NCI-H510A (cell line): ENCODE measurements around the gene CBX2.

Source experiments
- DNase-seq: peaks from one replicate; lab custom pipeline; 2025; lab: John Stamatoyannopoulos, UW

The CBX2 gene

DNA sequence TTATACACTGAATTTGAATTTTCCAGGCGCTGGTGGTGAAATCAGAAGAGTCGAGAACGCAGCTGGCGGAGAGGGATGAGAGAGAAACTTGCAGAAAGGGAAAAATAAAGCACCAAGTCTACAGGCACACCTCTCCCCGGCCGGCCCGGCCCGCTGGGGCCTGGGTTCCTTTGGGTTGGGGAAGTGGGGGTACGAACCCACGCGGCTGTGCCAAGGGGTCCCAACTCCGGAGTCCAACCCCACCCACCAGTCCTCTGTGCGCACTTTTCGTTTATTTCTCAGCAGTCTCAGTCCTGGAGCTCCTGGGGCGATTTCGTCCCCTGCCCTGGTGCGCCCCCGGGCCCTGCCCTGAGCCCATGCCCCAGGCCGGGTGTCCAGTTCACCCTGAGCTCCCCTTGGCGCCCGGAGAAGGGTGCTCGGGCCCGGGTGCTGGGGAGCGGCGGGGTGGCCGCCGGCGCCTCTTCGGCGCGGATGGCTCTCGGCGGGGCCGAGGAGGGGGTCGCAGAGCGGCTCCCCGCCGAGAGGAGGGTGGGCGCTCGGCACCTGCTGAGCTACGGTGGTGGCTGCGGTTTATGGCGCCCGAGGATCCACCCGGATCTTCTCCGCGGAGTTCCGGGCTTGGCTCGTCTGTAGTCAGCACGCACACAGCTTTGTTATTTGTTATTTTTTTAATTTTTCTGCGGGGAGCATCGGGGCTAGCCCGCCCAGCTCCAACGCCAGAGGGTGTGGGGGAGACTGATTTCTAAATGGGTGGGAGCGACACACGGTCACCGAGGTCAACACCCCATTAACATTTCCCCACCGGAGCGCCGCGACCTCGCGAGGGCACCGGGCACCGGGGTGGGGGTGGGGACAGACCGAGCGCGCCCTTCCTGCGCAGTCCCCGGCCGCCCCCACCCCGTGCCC is 34.7 kb downstream of the CBX2 start:
- DNase-seq: no peak

DNA sequence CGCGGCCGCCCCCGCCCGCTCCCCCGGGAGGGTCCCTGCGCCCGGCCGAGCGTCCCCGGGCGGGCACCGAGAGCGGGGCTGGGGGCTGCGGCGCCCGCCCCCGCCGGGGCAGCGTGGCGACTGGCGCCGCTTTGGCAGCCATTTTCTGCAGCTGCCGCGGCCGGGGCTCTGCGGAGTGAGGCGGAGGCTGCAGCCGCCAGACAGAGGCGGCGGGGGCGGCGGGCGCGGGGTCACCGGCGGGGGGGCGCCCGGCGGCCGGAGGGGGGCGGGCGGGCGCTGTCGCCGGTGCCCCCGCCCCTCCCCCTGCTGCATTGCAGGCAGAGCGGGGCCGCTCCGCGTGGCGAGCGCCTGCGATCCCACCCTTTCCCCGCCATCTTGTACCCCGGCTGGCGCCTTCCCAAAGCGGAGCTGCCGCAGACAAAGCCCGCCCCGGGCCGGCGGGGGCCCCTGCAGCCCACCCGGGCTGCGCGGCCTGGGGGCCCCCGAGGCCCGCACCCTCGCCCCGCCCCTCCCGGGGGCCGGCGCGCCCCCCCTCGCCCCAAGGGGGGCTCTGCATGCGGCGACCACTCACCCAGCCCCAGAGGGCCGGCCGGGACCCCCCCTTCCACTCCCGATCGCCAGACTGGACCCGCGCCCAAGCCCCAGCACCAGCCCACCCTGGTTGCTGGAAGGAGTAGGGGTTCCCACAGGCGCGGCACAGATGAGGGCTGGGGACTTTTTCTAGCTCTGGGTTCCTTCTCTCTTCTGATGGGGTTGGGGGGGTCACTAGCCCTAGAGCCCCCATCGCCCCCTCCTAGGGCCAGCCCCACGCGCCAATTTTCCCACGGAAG is 35.6 kb downstream of the CBX2 start:
- peak; percentile 49 for DNase-seq

DNA sequence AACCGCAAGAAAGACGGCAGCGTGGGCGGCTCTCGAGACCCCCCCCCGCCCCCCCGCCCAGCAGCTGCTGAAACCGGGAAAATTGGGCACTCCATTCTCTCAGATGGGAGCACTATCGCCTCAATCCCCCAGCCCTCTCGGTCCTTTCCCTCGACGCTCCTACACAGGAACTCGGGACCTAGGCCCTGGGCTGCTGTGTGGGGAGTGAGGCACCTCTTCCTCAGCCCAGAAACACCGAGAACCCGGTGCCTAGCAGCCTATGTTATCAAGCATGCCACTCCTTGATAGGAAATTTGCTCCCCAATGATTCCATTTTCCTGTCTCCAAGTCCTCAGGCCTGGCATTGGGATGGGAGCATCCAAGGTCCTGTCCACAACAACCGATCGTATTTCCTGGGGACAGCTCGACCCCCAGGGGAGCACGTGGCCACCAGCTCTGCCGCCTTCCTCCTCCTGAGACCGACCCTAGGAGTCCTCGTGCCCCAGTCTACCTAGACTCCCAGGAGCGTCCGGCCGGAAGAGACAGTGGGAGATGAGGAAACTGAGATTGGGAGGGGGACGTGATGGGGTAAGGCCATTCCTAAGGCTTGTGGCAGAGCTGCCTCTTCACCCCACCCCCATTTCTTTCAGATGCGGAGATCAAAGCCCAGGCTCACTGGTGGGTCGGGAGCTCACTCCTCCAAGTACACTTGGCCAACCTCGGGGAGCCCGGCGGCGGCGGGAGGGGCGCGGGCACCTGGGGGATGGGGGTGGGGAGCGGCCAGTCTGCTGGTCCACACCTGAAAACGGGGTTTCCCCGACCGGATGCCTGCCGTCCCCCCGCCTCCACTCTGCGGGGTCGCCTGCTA is 36.4 kb downstream of the CBX2 start:
- no peak for DNase-seq

DNA sequence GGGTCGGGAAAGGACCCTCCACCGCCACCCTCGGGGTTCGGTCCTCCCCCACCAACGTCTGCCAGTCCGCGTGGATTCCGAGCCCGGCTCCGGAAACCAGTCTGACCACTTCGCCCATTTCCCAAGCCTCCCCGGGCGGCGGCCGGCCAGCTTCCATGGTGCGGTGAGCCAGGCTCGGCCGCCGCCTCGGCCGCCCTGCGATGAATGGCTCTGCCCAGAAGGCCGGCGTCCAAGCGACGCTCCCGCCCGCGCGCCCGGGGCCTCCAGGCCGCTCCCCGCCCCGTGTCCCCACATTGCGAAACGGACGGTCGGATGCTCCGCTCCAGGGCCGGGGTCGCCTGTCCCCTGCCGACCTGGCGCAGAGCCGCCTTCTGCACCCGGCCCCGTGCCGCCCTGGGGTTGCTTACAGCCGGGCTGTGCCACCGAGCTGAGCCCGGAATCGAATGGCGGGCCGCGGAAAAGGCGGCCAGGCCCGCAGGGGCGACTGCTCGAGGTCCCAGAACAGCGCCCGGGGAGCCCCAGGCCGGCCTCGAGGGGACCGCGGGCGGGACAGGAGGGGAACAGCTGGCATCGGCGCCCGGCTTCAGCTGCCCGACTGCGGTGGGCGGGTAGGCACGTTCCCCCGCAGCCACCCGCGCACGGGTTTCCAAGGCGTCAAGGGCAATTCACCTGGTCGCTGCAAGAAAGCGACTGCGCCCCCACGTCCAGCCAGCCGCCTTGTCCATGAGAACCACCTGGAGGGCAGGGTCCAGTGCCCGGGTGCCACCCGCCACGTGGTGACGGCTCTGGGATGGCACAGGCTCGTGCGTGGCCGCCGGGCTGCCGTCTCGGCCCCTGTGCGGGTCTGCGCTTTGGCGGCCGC is 37.3 kb downstream of the CBX2 start:
- no peak for DNase-seq

DNA sequence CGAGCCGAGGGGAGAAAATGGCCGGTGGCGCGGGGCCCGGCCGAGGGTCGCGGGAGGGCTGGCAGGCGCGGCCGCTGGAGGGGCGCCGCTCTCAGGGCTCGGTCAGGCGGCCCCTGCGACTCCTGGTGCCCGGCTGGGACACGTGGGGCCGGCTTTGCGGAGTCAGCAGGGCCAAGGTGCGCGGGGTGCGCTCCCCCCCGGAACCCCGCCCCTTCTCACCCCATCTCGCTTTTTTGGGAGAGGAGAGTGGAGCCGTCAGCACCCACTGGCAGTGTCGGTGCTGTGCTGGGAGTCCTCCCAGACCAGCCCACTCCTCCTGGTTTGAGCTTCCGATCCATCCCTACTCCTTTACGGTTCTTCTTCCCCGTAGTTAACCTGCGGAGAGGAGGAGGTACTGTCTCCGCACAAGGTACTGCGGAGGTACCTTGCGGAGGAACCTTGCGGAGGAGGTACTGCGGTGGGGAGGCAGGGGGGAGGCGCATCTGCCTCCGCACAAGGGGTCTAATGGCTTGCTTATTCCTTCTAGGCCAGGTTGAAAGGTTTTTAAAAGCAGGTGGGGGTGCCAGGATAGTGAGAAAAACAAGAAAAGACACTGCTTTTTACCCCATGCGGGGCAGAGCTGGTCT is 38.0 kb downstream of the CBX2 start:
- DNase-seq: no peak

DNA sequence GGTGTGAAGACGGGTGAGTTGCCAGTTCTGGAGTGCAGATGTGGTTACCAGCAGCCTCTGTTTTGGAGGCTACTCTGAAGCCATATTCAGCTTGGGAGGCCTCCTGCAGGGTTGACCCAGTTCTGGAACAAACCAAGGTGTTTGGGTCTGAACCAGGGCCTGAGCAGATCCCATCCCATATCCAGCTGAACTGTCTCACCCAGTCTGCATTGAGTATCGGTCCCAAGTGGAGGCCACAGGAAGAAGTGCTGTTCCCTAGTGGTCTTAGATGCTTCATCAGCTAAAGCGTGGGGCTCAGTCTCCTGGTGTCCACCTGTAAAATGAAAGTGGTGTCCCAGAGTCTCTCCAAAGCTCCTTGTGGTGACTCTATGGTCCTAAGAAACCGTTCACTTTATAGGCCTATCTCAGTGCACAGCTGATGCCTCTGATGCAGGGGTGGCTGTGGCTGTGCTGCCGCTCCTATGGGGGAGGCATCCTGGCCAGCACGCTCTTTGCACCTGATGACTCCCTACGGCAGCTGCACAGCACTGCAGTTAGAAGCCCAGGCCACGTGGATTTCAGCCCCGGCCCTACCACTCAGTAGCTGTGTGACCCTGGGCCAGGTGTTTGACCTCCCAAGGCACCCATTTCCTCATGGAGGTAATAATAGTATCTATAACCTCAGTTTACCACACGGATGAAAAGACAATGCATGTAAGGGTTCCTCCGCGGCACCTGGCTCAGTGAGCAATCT is 40.2 kb downstream of the CBX2 start:
- no peak for DNase-seq

DNA sequence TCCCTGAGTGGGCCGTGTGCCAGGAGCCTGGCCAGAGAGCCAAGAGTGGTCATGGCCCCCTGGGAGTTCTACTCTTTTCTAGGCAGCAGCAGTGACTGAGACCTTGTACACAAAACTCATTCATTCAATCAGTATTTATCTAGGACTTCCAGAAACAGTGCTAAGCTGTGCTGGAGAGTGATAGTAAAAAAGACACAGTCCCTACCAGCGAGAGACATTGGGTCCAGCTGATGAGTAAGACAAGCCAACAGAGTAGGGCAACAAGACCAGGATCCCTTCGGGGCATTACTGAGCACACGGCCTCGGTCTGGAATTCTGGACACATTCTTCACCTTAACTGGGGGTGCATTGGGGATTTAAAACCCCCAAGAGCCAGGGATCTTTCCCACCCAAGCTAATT is 41.1 kb downstream of the CBX2 start:
- DNase-seq: no peak

DNA sequence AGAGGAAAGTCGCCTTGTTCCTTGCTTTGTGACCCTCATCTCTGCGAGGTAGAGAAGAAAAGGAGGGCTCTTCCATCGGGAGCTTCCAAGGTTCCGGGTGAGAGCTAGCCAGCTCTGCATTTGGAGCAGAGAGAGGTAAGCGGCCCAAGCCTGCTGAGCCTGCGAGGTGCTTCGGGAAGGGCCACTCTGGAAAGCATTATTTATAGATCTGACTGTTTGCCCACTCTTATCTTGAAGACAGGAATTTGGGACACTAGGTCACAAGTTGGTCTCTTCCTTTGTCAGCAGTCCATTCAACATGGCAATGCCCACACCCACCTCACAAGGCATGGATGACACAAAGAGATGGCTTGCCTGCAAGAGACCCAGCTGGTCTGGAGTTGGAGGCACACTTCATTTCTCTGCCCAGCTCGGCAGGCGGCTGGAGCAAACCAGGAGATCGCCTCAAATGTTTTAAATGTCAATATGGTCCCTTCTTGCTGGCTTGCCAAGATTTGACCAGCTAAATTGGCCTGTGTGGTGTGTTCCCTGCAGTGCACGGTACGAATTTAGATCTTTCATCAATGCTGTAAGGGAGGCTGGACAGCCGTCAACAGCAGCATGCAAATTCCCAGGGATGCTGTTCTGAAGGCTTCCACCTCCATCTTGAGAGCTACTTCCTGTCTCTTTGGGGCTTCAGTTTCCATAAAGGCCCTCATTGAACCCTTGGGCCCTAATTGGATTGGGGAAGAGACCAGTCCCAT is 41.8 kb downstream of the CBX2 start:
- no peak for DNase-seq

DNA sequence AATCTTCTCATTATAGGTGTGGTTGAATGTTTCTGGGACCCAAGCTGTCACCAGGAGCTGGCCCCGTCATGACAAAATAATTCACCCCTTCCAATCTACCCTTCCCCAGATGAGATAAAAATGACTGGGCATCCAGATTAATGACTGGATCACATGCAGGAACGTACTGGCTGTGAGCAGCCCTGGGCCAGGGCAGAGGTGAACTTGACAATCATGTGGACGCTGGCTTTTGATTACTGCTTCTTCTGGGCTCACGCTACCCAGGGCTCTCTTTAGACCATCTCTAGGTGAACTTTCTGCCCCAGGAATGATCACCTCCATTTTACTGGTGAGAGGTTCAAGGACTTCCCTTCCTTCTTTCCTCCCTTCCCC is 43.0 kb downstream of the CBX2 start:
- no peak for DNase-seq

DNA sequence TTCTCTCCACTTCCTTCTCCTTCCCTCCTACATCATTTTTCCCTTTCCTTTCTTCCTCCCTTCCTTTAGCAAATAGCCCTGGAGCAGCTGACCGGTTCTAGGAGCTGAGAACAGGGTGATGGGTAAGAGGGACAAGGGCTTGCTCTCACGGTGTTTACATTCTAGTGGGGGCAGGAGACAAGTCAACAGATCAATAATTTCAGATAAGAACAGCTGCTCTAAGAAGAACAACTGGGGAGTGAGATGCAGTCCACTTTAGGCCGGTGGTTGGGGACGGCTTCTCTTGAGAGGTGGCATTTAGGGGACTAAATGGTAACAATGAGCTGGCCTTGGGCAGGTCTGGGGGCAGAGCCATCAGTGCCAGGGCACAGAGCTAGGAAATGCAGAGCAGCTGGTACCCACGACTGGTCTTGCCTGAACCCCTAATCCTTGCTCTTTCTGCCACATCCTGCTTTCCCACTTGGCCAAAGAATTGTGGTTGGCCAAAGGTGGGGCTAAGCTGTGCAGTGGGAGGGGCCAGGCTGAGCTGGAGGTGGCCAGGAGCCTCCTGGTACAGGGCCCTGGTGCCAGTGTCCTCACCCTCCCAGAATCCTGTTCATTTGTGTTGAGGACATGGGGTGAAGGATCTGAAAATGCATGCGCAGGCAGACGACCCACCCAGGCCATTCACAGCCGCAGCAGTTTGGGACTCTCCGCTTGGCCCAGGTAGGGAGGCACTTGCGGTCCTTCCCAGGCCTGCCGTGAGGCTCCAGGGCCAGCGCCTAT is 43.6 kb downstream of the CBX2 start:
- DNase-seq: no peak

DNA sequence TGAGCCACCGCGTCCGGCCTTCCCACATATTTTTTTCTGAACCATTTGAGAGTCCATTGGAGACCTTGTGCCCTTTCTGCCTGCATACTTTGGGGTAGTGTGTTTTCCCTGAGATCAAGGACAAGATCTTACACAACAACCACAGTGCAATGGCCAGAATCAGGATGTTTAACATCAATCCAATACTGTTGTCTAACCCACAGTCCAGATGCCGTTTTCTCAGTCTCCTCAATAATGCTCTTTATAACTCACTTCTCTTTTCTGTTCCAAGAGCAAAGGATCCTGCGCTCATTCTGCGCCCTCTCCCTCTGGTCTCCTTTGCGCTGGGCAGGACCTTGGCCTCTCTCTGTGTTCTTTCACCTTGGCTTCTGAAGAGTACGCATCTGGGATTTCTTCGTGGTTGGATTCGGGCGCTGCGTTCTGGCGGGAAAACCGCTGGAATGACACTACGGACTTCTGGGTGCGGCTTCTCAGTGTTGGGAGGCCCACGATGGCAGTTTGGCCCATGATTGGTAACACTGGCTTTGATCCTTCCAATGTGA is 44.7 kb downstream of the CBX2 start:
- DNase-seq: no peak

DNA sequence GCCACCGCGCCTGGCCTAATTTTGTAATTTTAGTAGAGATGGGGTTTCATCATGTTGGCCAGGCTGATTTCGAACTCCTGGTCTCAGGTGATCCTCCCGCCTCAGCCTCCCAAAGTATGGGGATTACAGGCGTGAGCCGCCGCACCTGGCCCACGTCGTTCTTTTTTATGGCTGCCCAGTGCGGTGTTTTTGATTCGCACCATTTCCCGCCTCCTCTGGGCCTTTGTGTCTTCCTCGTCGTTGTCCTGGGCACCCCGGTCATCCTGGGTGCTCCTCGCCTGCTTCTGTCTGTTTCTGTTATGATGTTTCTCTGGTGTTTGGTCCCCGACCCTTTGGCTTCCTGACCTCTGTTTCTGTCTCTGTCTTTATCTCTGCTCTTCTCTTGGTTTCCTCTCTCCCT is 46.3 kb downstream of the CBX2 start:
- no peak for DNase-seq

DNA sequence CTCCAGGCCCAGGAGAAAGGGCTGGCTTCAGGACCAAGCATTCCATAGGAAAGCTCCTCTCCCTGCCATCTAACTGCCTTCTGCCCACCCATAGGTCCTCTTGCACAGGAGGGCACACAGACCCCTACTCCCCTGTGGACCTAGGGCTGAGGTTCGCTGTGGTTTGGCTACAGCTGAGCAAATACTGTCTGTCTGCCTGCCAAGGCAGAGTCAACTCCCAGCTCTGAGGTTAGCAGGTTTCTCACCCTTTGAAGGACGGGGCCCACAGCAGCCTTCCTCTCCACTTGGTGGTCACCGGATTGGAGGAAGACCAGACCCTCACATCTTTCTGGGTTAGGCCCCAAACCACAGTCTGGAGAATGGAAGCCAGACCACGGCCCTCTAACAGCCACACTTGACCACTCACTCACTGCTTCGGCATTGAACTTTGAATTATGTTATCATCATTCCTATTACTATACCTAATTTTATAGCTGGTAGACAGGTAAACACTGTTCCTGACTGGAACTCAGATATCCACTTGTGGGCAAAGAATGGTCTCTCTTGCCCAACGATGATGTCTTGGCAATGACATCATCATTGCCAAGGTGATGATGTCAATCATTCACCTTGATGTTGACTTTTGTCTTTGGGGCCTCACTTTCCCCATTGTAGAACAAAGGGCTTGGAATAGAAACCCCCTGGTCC is 47.1 kb downstream of the CBX2 start:
- no peak for DNase-seq

DNA sequence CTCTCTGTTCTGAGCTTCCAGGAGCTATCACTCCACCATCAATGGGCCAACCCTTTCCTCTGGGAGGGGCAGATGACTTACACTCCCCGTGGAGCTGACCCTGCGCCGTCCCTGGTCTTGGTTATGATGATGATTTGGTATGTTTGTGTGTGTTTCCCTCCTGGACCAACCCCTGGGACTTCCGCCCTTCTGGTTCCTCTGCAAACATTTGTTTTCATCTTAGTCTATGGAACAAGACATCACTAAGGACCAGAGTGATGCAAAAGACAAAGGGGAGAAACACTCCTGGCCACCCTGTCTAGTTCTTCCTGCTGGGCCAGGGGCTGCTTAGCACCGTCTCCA is 47.6 kb downstream of the CBX2 start:
- DNase-seq: no peak

DNA sequence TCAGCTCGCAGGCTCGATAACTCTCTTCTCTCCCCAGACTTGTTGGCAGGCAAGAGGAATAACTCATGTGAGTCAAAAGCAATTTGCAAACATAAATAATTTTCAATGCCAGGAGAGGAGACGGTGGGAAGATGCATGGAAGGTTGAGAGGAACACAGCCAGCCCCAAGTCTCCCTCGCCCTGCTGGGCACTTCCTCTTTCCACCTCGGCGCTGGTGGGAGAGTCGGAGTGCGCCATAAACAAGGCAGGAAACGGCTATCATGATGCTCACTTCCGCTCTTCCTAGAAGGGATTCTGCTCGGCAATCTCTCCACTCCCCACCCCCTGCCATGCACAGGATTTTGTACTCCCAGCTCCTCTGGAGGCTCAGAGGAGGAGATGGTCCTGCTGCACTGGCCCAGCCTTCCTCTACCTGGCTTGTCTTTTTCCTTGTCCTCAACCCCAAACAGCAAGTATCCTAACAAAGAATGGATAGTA is 48.3 kb downstream of the CBX2 start:
- DNase-seq: no peak

DNA sequence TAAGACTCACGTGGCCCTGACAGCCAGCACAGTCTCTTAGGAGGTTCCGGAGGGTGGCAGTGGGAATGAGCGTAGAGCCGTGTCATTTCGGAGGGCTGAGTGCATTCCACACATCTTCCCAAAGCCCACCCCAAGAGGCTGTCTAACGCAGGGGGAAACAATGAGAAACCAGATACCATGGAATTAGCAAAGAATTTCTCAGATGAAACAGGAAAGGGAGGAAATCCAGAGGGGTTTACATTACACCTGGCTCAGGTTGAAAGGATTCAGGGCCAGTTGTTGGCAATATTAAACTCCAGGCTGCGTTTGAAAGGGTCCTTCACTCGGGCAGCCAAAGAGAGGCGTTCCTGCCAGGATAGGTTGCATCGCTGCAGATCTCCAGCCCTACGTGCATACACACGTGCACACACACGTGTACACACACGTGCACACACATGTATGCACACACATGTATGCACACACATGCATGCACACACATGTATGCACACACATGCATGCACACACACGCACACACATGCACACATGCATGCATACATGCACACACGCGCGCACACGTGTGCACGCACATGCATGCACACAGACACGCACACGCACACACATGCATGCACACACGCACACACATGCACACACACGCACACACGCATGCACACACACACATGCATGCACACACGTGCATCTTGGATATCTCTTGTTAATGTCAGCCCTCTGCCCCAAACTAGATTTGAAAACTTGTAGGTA is 49.1 kb downstream of the CBX2 start:
- DNase-seq: no peak

DNA sequence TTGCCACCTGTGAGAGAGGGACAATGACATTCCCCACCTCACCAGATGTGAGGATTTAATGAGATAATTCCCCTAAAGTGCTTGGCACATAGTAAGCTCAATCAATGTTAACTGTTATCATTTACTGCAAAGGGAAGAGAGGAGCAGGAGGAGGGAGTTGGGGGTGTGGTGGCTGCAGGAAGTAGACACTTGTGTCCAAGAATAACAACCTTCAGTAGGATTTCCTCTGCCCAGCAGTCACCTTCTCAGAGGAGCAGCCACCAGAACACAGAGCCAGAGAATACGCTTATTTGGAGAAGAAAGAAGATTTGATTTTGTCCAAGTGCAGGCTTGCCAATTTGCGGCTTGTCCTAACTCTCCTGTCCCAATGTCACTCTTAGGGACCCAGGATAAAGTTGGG is 51.1 kb downstream of the CBX2 start:
- DNase-seq: no peak
